K562 (cell line): ENCODE measurements around the gene TENM4. TPM values are rescaled to one million over a fixed set of nuclear protein-coding genes. Genes with fewer than 3 reads are reported as not detected.

Source experiments
- ATAC-seq: fragments of 200-7000 bp; cut with Tn5 transposase; 3 replicates; pipeline ENCODE4 v1.9.1; 2020; ENCODE audit warnings: moderate library complexity
- BruUV-seq: library from RNA; stranded (reverse); fragments of 400-500 nt; replicated peaks from 2 replicates; lab custom pipeline; 2021; lab: Mats Ljungman, UMichigan
- CTCF ChIA-PET: fragments of 300-600 bp; formaldehyde crosslinking; extraction: SDS; loops from one replicate; lab custom pipeline; 2021; ENCODE audit warnings: low intra/inter-chr PET ratio; lab: Yijun Ruan, JAX
- POLR2A ChIA-PET: fragments of 300-600, 350-650 bp; sonication (Branson Sonifier 250); formaldehyde crosslinking; extraction: SDS; loops from one replicate; lab custom pipeline; 2021; ENCODE audit warnings: antibody characterized with exemption, inconsistent platforms; lab: Yijun Ruan, JAX
- DNase-seq, 4 experiments: peaks; one replicate each; pipeline versions ENCODE4 v3.0.0 to v3.0.0-alpha.2; 2011 to 2018; ENCODE audit warnings: low spot score in 3 of 4, mixed read lengths in 3 of 4; ENCODE audit errors: extremely low read depth in 1 of 4
- FAIRE-seq: peaks from 2 replicates; lab custom pipeline; 2011; peaks lifted over from hg19 to GRCh38; lab: Jason Lieb, UNC
- H2AFZ ChIP-seq: 2 replicates; pipeline ENCODE4 v1.6.0; 2011; ENCODE audit warnings: low read depth, low read length, control low read depth, inconsistent platforms
- H3K27ac ChIP-seq: fragments of 200-600 bp; 3 replicates; pipeline ENCODE4 v1.8.0; 2011; ENCODE audit warnings: low read depth, mild to moderate bottlenecking, control low read depth, inconsistent platforms, low read length, moderate library complexity, mixed read lengths; ENCODE audit errors: extremely low read depth
- H3K27me3 ChIP-seq, 2 experiments: fragments of 300-600 bp in 1 of 2; 2 replicates in 1 of 2; 3 replicates in 1 of 2; pipeline versions ENCODE4 v1.6.0 to v1.8.0; 2011; ENCODE audit warnings: inconsistent platforms in 2 of 2, low read length in 2 of 2, mild to moderate bottlenecking in 1 of 2, mixed read lengths in 1 of 2, moderate library complexity in 1 of 2; ENCODE audit not compliant: control insufficient read depth in 2 of 2, insufficient read depth in 2 of 2
- H3K36me3 ChIP-seq: fragments of 300-600 bp; 3 replicates; pipeline ENCODE4 v1.8.0; 2011; ENCODE audit warnings: mild to moderate bottlenecking, low read length, inconsistent platforms; ENCODE audit not compliant: control insufficient read depth, insufficient read depth
- H3K4me1 ChIP-seq, 2 experiments: fragments of 200-600 bp in 1 of 2; replicated peaks in 1 of 2; 2 replicates in 1 of 2; 3 replicates in 1 of 2; pipeline versions ENCODE4 v1.5.1 to v1.8.0; 2011; ENCODE audit warnings: inconsistent platforms in 2 of 2, low read length in 2 of 2, mild to moderate bottlenecking in 1 of 2, mixed read lengths in 1 of 2, moderate library complexity in 1 of 2; ENCODE audit not compliant: control insufficient read depth in 2 of 2, insufficient read depth in 2 of 2
- H3K4me2 ChIP-seq: 2 replicates; pipeline ENCODE4 v1.6.1; 2011; ENCODE audit warnings: low read length, control low read depth, inconsistent platforms, mixed read lengths; ENCODE audit not compliant: insufficient read depth
- H3K4me3 ChIP-seq: fragments of 200-600 bp; sonication (generic), shearing (Covaris generic); 2 replicates; pipeline ENCODE4 v1.5.1; 2016; ENCODE audit warnings: control low read depth, inconsistent platforms
- H3K79me2 ChIP-seq: fragments of 200-600 bp; 3 replicates; pipeline ENCODE4 v1.8.0; 2011; ENCODE audit warnings: low read length, inconsistent platforms; ENCODE audit not compliant: control insufficient read depth, insufficient read depth
- H3K9ac ChIP-seq, 2 experiments: 2 replicates each; pipeline versions ENCODE4 v1.6.0 to v1.6.1; 2011; ENCODE audit warnings: low read depth in 2 of 2, low read length in 2 of 2, control low read depth in 1 of 2, inconsistent platforms in 1 of 2, mild to moderate bottlenecking in 1 of 2, mixed read lengths in 1 of 2; ENCODE audit not compliant: insufficient read depth in 1 of 2
- H3K9me1 ChIP-seq: one replicate; pipeline ENCODE4 v1.6.0; 2011; ENCODE audit warnings: inconsistent platforms, mild to moderate bottlenecking, low read length, moderate library complexity; ENCODE audit not compliant: control insufficient read depth, insufficient read depth
- H3K9me3 ChIP-seq: replicated peaks from 2 replicates; pipeline ENCODE4 v1.5.1; 2011; ENCODE audit warnings: low read depth, low read length, inconsistent platforms; ENCODE audit not compliant: control insufficient read depth, insufficient read depth
- H4K20me1 ChIP-seq: replicated peaks from 2 replicates; pipeline ENCODE4 v1.6.1; 2011; ENCODE audit warnings: low read length, inconsistent platforms, mixed read lengths; ENCODE audit not compliant: control insufficient read depth, insufficient read depth
- ATF3 ChIP-seq, 2 experiments: fragments of 450-650 bp in 1 of 2; sonication (generic) in 1 of 2; formaldehyde crosslinking in 1 of 2; IDR thresholded peaks in 1 of 2; conservative IDR thresholded peaks in 1 of 2; 2 replicates each; pipeline versions ENCODE4 v1.6.1 to v1.8.1; 2016 to 2023; ENCODE audit warnings: mild to moderate bottlenecking in 2 of 2, moderate library complexity in 2 of 2, inconsistent platforms in 1 of 2, missing genetic modification reagents in 1 of 2
- CEBPB ChIP-seq: fragments of 450-650 bp; IDR thresholded peaks from 2 replicates; pipeline ENCODE4 v1.6.1; 2016; ENCODE audit warnings: missing genetic modification characterization, missing compliant biosample characterization
- CEBPG ChIP-seq, 3 experiments: fragments of 200-800 bp in 1 of 3; sonication (Bioruptor generic) in 1 of 3; sonication (generic) in 1 of 3; formaldehyde crosslinking in 1 of 3; IDR thresholded peaks in 2 of 3; conservative IDR thresholded peaks in 1 of 3; 2 replicates each; pipeline versions ENCODE4 v1.6.1 to v1.8.0; 2016 to 2022; ENCODE audit warnings: missing compliant biosample characterization in 2 of 3, missing genetic modification characterization in 2 of 3, mild to moderate bottlenecking in 1 of 3, missing genetic modification reagents in 1 of 3
- GABPA ChIP-seq: fragments of 200-800 bp; sonication (Bioruptor generic); conservative IDR thresholded peaks from 2 replicates; pipeline ENCODE4 v1.6.1; 2016; ENCODE audit warnings: low read depth, missing genetic modification characterization, missing compliant biosample characterization
- STAG1 ChIP-seq: sonication (generic); formaldehyde crosslinking; IDR thresholded peaks from 2 replicates; pipeline ENCODE4 v1.5.0; 2020; ENCODE audit warnings: missing genetic modification reagents, borderline replicate concordance
- TRIM28 ChIP-seq: fragments of 450-650 bp; IDR thresholded peaks from 2 replicates; pipeline ENCODE4 v1.6.1; 2017
- ZNF143 ChIP-seq: sonication (generic); formaldehyde crosslinking; IDR thresholded peaks from 2 replicates; pipeline ENCODE4 v1.9.0; 2022; ENCODE audit warnings: mild to moderate bottlenecking, missing genetic modification reagents
- ZNF146 ChIP-seq: IDR thresholded peaks from one replicate; pipeline ENCODE4 v1.6.1; 2018; ENCODE audit warnings: missing compliant biosample characterization; ENCODE audit not compliant: unreplicated experiment
- ZNF785 ChIP-seq: fragments of 250-450 bp; sonication (Bioruptor Pico); IDR thresholded peaks from 2 replicates; pipeline ENCODE4 v1.4.0; 2020; ENCODE audit warnings: mild to moderate bottlenecking
- ZSCAN32 ChIP-seq: fragments of 450-650 bp; formaldehyde crosslinking; IDR thresholded peaks from 2 replicates; pipeline ENCODE4 v1.4.0; 2020; ENCODE audit warnings: mild to moderate bottlenecking, moderate library complexity
- WGBS: fragments of 100-300 bp; shearing (Covaris generic); methylation state at CpG from one replicate; pipeline ENCODE4 v1.1.6; 2016; ENCODE audit warnings: low coverage, mixed read lengths; ENCODE audit not compliant: insufficient coverage; ENCODE audit errors: missing lambda C conversion rate; 5-methylcytosine and 5-hydroxymethylcytosine counted together
- in situ Hi-C: fragments of 300-500 bp; cut with MboI; formaldehyde crosslinking; loops from 4 replicates; pipeline ENCODE4 v1.15.0; 2018; ENCODE audit warnings: inconsistent platforms, mixed read lengths
- intact Hi-C: fragments of 100-400 bp; cut with micrococcal nuclease; formaldehyde crosslinking; loops from 2 replicates; pipeline ENCODE4 v1.14.2; 2022
- polyA plus RNA-seq, 8 experiments: library from polyadenylated mRNA; depleted of rRNA in 4 of 8; stranded (reverse) in 5 of 8; unstranded in 3 of 8; fragments of >200 nt; fragmentation: Nextera tagmentation in 2 of 8; fragmentation: Illumina TruSeq in 1 of 8; extraction: Ambion mirVana in 2 of 8; extraction: Trizol in 1 of 8; gene quantifications; 2 replicates each; pipeline versions ENCODE4 v1.2.1 to v1.2.3, GENCODE V29; 2011 to 2014; ENCODE audit warnings: inconsistent platforms in 1 of 8, missing spikeins in 1 of 8
- total RNA-seq, 7 experiments: library from RNA; depleted of rRNA in 6 of 7; stranded (reverse); fragments of >200 nt in 6 of 7; fragmentation: Illumina TruSeq in 2 of 7; extraction: Trizol in 2 of 7; gene quantifications; 2 replicates each; pipeline versions ENCODE4 v1.2.1 to v1.2.3, GENCODE V29; 2011 to 2021; ENCODE audit warnings: low replicate concordance in 1 of 7
- TF ChIP-seq, protein P1 (sequence below): fragments of 250-450 bp; sonication (Bioruptor Pico); IDR thresholded peaks from 2 replicates; pipeline ENCODE4 v1.5.0; 2020; ENCODE audit warnings: mild to moderate bottlenecking

Gene TENM4
- total and polyA plus RNA-seq, 9 of the 15 experiments (the other 6 are each of a cell fraction or from before 2014, with no cell fraction given), result 0.16 TPM; not detected in 8

GRCh38 chr11:78748918-78749690 lies 691.7 kb downstream of the TENM4 start:
- H3K4me2 ChIP-seq, result no peak overlapping the region
- H2AFZ ChIP-seq, result no peak overlapping the region
- in situ Hi-C loops, result no loop called here
- FAIRE-seq (no peak), ATAC-seq (no peak), DNase-seq (no peak)
- H3K27me3 ChIP-seq, result no peaks in the 10 kb centered on the region; a peak in 2 of 5 replicates
- intact Hi-C loops, result no loop called here
- TF ChIP-seq TRIM28 (no peak), STAG1 (CRISPR knock-in tag) (no peak)
- 0% methylated on average over 7 of the region's 7 CpGs for WGBS
- no peak overlapping the region for H3K9ac ChIP-seq
- H3K4me1 ChIP-seq, result no peaks in the 10 kb centered on the region
- no peaks in the 10 kb centered on the region for H3K36me3 ChIP-seq
- BruUV-seq, result no TSS peak
- no peaks in the 10 kb centered on the region for H3K9me3 ChIP-seq
- no peaks in the 10 kb centered on the region for H3K9me1 ChIP-seq
- no peaks in the 10 kb centered on the region for H3K79me2 ChIP-seq
- no peak overlapping the region for H3K4me3 ChIP-seq
- H3K27ac ChIP-seq, result no peak overlapping the region
- ChIA-PET POLR2A (no interaction called here), CTCF (no interaction called here)
- H4K20me1 ChIP-seq, result no peaks in the 10 kb centered on the region

- CTCF ChIA-PET, result no interaction called here
- Histone ChIP-seq H3K79me2 (no peaks in the 10 kb centered on the region), H3K9me1 (no peaks in the 10 kb centered on the region), H3K27me3 (peaks cover 0 to 11% of the 10 kb centered on the region in 2 experiments; a peak in 2 of 5 replicates), H3K4me3 (no peak overlapping the region), H3K27ac (no peak overlapping the region), H3K4me1 (no peaks in the 10 kb centered on the region), H3K4me2 (no peak overlapping the region), H3K9ac (no peak overlapping the region), H3K36me3 (no peaks in the 10 kb centered on the region), H2AFZ (no peak overlapping the region), H4K20me1 (no peaks in the 10 kb centered on the region), H3K9me3 (no peaks in the 10 kb centered on the region)
- FAIRE-seq, result no peak
- ATAC-seq, result no peak
- POLR2A ChIA-PET, result no interaction called here
- in situ Hi-C loops (no loop called here), intact Hi-C loops (no loop called here)
- DNase-seq, result no peak
- no TSS peak for BruUV-seq
- WGBS, result 0% methylated on average over 3 of the region's 5 CpGs
- TF ChIP-seq ZNF143 (CRISPR knock-in tag), result no peak
- no peak for TF ChIP-seq ZNF146 (CRISPR knock-in tag)
- TF ChIP-seq ATF3 (IDR thresholded peaks at IDR 0.05), result peak; percentile 30; the same call in 1 of the 2 replicates
- no peak for TF ChIP-seq ATF3 (CRISPR knock-in tag; conservative IDR thresholded peaks at IDR 0.05)
- TF ChIP-seq GABPA (tag), result no peak
- TF ChIP-seq CEBPB, result peak; percentile 39
- TF ChIP-seq, protein P1, sequence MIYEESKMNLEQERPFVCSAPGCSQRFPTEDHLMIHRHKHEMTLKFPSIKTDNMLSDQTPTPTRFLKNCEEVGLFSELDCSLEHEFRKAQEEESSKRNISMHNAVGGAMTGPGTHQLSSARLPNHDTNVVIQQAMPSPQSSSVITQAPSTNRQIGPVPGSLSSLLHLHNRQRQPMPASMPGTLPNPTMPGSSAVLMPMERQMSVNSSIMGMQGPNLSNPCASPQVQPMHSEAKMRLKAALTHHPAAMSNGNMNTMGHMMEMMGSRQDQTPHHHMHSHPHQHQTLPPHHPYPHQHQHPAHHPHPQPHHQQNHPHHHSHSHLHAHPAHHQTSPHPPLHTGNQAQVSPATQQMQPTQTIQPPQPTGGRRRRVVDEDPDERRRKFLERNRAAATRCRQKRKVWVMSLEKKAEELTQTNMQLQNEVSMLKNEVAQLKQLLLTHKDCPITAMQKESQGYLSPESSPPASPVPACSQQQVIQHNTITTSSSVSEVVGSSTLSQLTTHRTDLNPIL (CRISPR knock-in tag), result no peak
- no peak for TF ChIP-seq ZNF785
- TF ChIP-seq CEBPG (CRISPR knock-in tag; IDR thresholded peaks at IDR 0.05), result no peak
- peak in 1 of 2 experiments; percentile 68; a peak in 2 of 4 replicates for TF ChIP-seq CEBPG (tag; conservative IDR thresholded peaks at IDR 0.05 in 1 of 2, IDR thresholded peaks at IDR 0.05 in 1 of 2)
- no peak for TF ChIP-seq ZSCAN32 (CRISPR knock-in tag)
These were observed 695.9 kb downstream of the TENM4 start for GRCh38 chr11:78744949-78745348.
